Neural cell (in vitro differentiated cells): ENCODE results near the gene ARHGEF26. TPM values are rescaled to one million over a fixed set of nuclear protein-coding genes. Genes with fewer than 3 reads are reported as not detected.

ENCODE experiments used
- H2AFZ ChIP-seq: fragments of 200-600, 300-800 bp; sonication (generic), shearing (Covaris generic); 2 replicates; pipeline ENCODE4 v1.6.0; 2014; ENCODE audit warnings: low read depth, mild to moderate bottlenecking, antibody characterized with exemption, low read length, moderate library complexity
- H3F3A ChIP-seq: fragments of 200-600 bp; shearing (Covaris generic); 2 replicates; pipeline ENCODE4 v1.6.1; 2016; ENCODE audit warnings: mild to moderate bottlenecking, moderate library complexity, mixed read lengths, antibody characterized with exemption, low read length; ENCODE audit not compliant: insufficient read depth, poor library complexity, severe bottlenecking
- H3K27ac ChIP-seq: fragments of 200-600, 300-800 bp; sonication (generic), shearing (Covaris generic); 2 replicates; pipeline ENCODE4 v1.5.1; 2014; ENCODE audit warnings: mild to moderate bottlenecking, low read length, moderate library complexity
- H3K27me3 ChIP-seq: fragments of 300-800, 200-600 bp; sonication (generic), shearing (Covaris generic); 2 replicates; pipeline ENCODE4 v1.6.0; 2014; ENCODE audit warnings: mild to moderate bottlenecking, low read depth, low read length, moderate library complexity; ENCODE audit not compliant: insufficient read depth
- H3K36me3 ChIP-seq: fragments of 300-800, 200-600 bp; sonication (generic), shearing (Covaris generic); 2 replicates; pipeline ENCODE4 v1.5.1; 2014; ENCODE audit warnings: mild to moderate bottlenecking, antibody characterized with exemption, low read length, moderate library complexity; ENCODE audit not compliant: insufficient read depth
- H3K4me2 ChIP-seq: fragments of 300-800, 200-600 bp; sonication (generic), shearing (Covaris generic); 2 replicates; pipeline ENCODE4 v1.6.0; 2014; ENCODE audit warnings: mild to moderate bottlenecking, low read length
- H3K4me3 ChIP-seq: fragments of 300-800, 200-600 bp; sonication (generic), shearing (Covaris generic); 2 replicates; pipeline ENCODE4 v1.5.1; 2014; ENCODE audit warnings: mild to moderate bottlenecking, low read length, moderate library complexity
- H3K79me2 ChIP-seq: fragments of 200-600 bp; shearing (Covaris generic); replicated peaks from 2 replicates; pipeline ENCODE4 v1.6.0; 2014; ENCODE audit warnings: mild to moderate bottlenecking, low read length, moderate library complexity; ENCODE audit not compliant: insufficient read depth
- H3K9ac ChIP-seq: fragments of 300-800, 200-600 bp; sonication (generic), shearing (Covaris generic); 2 replicates; pipeline ENCODE4 v1.6.1; 2016; ENCODE audit warnings: mild to moderate bottlenecking, low read length, mixed read lengths
- H3K9me2 ChIP-seq: fragments of 200-600 bp; shearing (Covaris generic); 2 replicates; pipeline ENCODE4 v1.6.1; 2016; ENCODE audit warnings: mild to moderate bottlenecking, low read length, mixed read lengths; ENCODE audit not compliant: insufficient read depth
- H3K9me3 ChIP-seq: fragments of 200-600, 300-800 bp; sonication (generic), shearing (Covaris generic); 2 replicates; pipeline ENCODE4 v1.6.1; 2016; ENCODE audit warnings: mild to moderate bottlenecking, mixed run types, low read length, moderate library complexity, mixed read lengths
- H4K20me1 ChIP-seq: fragments of 200-600 bp; shearing (Covaris generic); 2 replicates; pipeline ENCODE4 v1.6.1; 2016; ENCODE audit warnings: mild to moderate bottlenecking, mixed run types; ENCODE audit not compliant: insufficient read depth
- CTCF ChIP-seq: fragments of 450-650 bp; IDR thresholded peaks from 2 replicates; pipeline ENCODE4 v1.5.1; 2014; ENCODE audit warnings: antibody characterized with exemption, mild to moderate bottlenecking, moderate library complexity; ENCODE audit not compliant: poor library complexity, severe bottlenecking
- EP300 ChIP-seq: fragments of 450-650 bp; conservative IDR thresholded peaks from 2 replicates; pipeline ENCODE4 v1.6.1; 2014; ENCODE audit warnings: antibody characterized with exemption, mild to moderate bottlenecking, moderate library complexity; ENCODE audit not compliant: poor library complexity, severe bottlenecking
- EZH2 ChIP-seq: fragments of 200-600, 300-800 bp; shearing (Covaris generic), sonication (generic); IDR thresholded peaks from 2 replicates; pipeline ENCODE4 v1.6.1; 2014; ENCODE audit warnings: antibody characterized with exemption, low read length, borderline replicate concordance, mild to moderate bottlenecking; ENCODE audit not compliant: insufficient read depth, poor library complexity, severe bottlenecking
- MXI1 ChIP-seq: fragments of 450-650 bp; conservative IDR thresholded peaks from 2 replicates; pipeline ENCODE4 v1.6.1; 2014; ENCODE audit warnings: antibody characterized with exemption, mild to moderate bottlenecking; ENCODE audit not compliant: poor library complexity, severe bottlenecking
- POLR2AphosphoS5 ChIP-seq: IDR thresholded peaks from 2 replicates; pipeline ENCODE4 v1.6.1; 2012
- RAD21 ChIP-seq: fragments of 450-650 bp; conservative IDR thresholded peaks from 2 replicates; pipeline ENCODE4 v1.6.1; 2014; ENCODE audit warnings: antibody characterized with exemption, mild to moderate bottlenecking, moderate library complexity
- SMC3 ChIP-seq: fragments of 450-650 bp; conservative IDR thresholded peaks from 2 replicates; pipeline ENCODE4 v1.6.1; 2014; ENCODE audit warnings: antibody characterized with exemption, mild to moderate bottlenecking, moderate library complexity; ENCODE audit not compliant: poor library complexity
- TAF1 ChIP-seq: IDR thresholded peaks from 2 replicates; pipeline ENCODE4 v1.6.1; 2012; ENCODE audit warnings: low read depth
- polyA plus RNA-seq: library from polyadenylated mRNA; depleted of rRNA; stranded (reverse); fragments of >200 nt; gene quantifications from 2 replicates; pipeline ENCODE4 v1.2.3, GENCODE V29; 2014
- TF ChIP-seq, protein P1 (sequence below): IDR thresholded peaks from 2 replicates; pipeline ENCODE4 v1.6.1; 2012; ENCODE audit warnings: borderline replicate concordance

The ARHGEF26 gene
- polyA plus RNA-seq, 1 donor from 2014 or later: 5.7 TPM

GRCh38 chr3:154144825-154145465, 23.8 kb downstream of the ARHGEF26 start:
- H2AFZ ChIP-seq: no peak overlapping the region
- H3K36me3 ChIP-seq: no peaks in the 10 kb centered on the region
- no peaks in the 10 kb centered on the region for H3F3A ChIP-seq
- no peak for TF ChIP-seq TAF1
- TF ChIP-seq EZH2: no peak
- no peak for TF ChIP-seq CTCF
- no peak for TF ChIP-seq MXI1
- no peak for TF ChIP-seq POLR2AphosphoS5
- no peak for TF ChIP-seq RAD21
- no peak for TF ChIP-seq EP300
- TF ChIP-seq SMC3: no peak
- TF ChIP-seq, protein P1, sequence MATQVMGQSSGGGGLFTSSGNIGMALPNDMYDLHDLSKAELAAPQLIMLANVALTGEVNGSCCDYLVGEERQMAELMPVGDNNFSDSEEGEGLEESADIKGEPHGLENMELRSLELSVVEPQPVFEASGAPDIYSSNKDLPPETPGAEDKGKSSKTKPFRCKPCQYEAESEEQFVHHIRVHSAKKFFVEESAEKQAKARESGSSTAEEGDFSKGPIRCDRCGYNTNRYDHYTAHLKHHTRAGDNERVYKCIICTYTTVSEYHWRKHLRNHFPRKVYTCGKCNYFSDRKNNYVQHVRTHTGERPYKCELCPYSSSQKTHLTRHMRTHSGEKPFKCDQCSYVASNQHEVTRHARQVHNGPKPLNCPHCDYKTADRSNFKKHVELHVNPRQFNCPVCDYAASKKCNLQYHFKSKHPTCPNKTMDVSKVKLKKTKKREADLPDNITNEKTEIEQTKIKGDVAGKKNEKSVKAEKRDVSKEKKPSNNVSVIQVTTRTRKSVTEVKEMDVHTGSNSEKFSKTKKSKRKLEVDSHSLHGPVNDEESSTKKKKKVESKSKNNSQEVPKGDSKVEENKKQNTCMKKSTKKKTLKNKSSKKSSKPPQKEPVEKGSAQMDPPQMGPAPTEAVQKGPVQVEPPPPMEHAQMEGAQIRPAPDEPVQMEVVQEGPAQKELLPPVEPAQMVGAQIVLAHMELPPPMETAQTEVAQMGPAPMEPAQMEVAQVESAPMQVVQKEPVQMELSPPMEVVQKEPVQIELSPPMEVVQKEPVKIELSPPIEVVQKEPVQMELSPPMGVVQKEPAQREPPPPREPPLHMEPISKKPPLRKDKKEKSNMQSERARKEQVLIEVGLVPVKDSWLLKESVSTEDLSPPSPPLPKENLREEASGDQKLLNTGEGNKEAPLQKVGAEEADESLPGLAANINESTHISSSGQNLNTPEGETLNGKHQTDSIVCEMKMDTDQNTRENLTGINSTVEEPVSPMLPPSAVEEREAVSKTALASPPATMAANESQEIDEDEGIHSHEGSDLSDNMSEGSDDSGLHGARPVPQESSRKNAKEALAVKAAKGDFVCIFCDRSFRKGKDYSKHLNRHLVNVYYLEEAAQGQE: no peak
- no peaks in the 10 kb centered on the region for H4K20me1 ChIP-seq
- H3K9me2 ChIP-seq: no peaks in the 10 kb centered on the region
- no peaks in the 10 kb centered on the region for H3K9me3 ChIP-seq
- no peak overlapping the region for H3K4me2 ChIP-seq
- H3K27ac ChIP-seq: no peak overlapping the region
- no peak overlapping the region for H3K9ac ChIP-seq
- H3K79me2 ChIP-seq: no peaks in the 10 kb centered on the region
- H3K27me3 ChIP-seq: no peaks in the 10 kb centered on the region
- no peak overlapping the region for H3K4me3 ChIP-seq

DNA sequence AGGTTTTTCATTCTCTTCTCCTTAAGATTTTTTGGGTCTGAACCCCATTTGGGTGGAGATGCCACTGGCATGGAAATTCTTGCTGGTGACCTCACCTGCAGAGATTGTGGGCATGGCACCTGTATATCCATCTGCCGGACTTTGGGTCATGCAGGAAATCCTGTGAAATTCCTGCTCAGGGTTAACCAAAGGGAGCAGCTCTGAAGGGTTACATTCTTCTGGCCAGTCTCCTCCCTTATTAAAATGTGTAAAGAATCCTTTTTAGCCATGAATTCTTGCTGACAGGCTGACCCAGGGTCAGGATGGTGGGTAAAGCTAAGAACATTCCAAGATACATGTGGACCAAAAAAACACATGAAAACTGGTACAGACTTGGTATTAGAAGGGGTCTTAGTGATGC, 27.4 kb downstream of the ARHGEF26 start:
- Histone ChIP-seq H3K9ac (no peak overlapping the region), H3K27ac (no peak overlapping the region), H3K36me3 (no peaks in the 10 kb centered on the region), H3K27me3 (no peaks in the 10 kb centered on the region), H3K4me2 (no peak overlapping the region), H3F3A (no peaks in the 10 kb centered on the region), H3K9me3 (no peaks in the 10 kb centered on the region), H3K4me3 (no peak overlapping the region), H4K20me1 (no peaks in the 10 kb centered on the region), H3K79me2 (no peaks in the 10 kb centered on the region), H3K9me2 (no peaks in the 10 kb centered on the region), H2AFZ (no peak overlapping the region)
- TF ChIP-seq POLR2AphosphoS5: no peak
- no peak for TF ChIP-seq SMC3
- no peak for TF ChIP-seq CTCF
- no peak for TF ChIP-seq EZH2
- TF ChIP-seq RAD21: no peak
- no peak for TF ChIP-seq TAF1
- TF ChIP-seq, protein P1: no peak
- no peak for TF ChIP-seq MXI1
- TF ChIP-seq EP300: no peak
